ENCODE results near the gene AHSG. TPM values are rescaled to one million over a fixed set of nuclear protein-coding genes. Genes with fewer than 3 reads are reported as not detected.
"Not testable (repeated sequence)": the region's sequence is repeated elsewhere in the genome, so short reads cannot be mapped to it uniquely, and the experiment has no call there.

AHSG gene
- total and polyA plus RNA-seq, 7 experiments from 2014 or later, result not detected

DNA sequence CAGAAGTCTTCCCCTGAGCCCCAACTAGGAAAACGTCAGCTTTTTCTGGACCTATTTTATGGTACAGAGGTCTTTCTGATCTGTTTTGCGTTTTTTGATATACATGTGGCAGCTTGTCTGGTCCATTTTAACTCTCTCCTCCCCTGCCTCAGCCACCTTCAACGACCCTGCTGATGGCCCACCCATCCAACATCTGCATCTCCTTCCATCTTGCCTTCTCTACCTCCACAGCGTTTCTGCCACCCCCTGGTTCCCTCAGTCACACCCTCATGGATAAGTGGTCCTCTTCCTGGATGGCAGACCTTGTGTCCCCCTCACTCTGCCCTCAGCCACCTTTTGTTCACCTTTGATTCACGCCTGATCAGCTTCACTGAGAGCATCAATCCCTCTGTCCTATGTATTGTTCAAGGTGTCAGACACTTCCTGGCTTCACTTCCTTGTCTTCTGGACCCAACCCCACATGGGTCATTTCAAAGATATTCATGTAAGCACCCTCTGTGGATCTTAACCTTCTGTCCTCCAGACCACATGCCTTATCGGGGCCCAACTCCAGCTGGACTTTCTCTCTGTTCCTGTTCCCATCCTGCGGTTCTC, 13.5 kb downstream of the AHSG start:
- no peak overlapping the region for H3K27ac ChIP-seq (ENCODE audit: low read depth, low read length)
- Mint-ChIP-seq H3K4me3 (no peak overlapping the region), H3K9me3 (no peaks in the 10 kb centered on the region), H3K36me3 (no peaks in the 10 kb centered on the region), H3K4me1 (peaks cover 0 to 2% (median 0%) of the 10 kb centered on the region in 7 donors), H3K27ac (no peak overlapping the region), H3K27me3 (peaks cover 0 to 33% (median 14%) of the 10 kb centered on the region in 5 donors)
- CTCF ChIA-PET, result interaction anchor here (1.0 to 2.2 kb wide), 2 partner anchors 10 to 15 kb away, joined by 3 to 7 read pairs; no protein-coding TSS in a partner anchor
- intact Hi-C loops (cut with micrococcal nuclease), result no loop called here
- no peak overlapping the region for H3K4me3 ChIP-seq (ENCODE audit: low read length)
- H3K4me1 ChIP-seq (ENCODE audit: control insufficient read depth in 2 of 2, insufficient read depth in 2 of 2, low read length in 2 of 2), result no peaks in the 10 kb centered on the region
- POLR2A ChIA-PET, result no interaction called here
- no peaks in the 10 kb centered on the region for H3K27me3 ChIP-seq (ENCODE audit: control insufficient read depth in 2 of 2, insufficient read depth in 2 of 2, low read length in 2 of 2)
- ATAC-seq, result no peak
- no peak for DNase-seq
- no peaks in the 10 kb centered on the region for H3K9me3 ChIP-seq (ENCODE audit: control insufficient read depth in 2 of 3, low read length in 3 of 3)
- no peaks in the 10 kb centered on the region for H3K36me3 ChIP-seq (ENCODE audit: control insufficient read depth in 2 of 3, insufficient read depth in 3 of 3, low read length in 3 of 3)

DNA sequence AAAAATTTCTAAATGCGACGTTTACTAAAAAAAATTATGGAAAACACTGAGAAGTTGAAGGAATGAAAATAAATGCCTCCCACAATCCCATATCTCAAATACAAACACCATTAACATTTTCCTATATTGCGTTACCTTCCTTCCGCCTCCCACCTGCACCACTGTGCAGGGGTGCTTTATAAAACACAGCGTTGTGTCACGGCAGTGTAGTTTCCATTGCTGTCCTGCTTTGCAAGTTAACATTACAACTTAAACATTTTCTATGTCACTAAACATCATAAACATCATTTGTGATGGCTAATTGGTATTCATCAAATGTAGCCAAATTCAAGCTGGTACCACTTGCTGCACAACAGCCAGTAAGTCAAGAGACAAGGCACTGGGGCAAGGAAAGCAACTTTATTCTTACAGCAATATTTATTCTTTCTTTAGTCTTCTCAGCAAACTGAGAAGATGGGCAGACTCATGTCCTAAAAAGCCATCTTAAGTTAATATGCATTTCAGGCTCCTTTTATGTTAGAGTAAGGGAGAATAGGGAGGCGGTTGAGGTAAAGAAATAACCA, 15.1 kb downstream of the AHSG start:
- DNase-seq (no peak), ATAC-seq (no peak)
- Mint-ChIP-seq H3K4me1 (peaks cover 0 to 2% (median 0%) of the 10 kb centered on the region in 7 donors), H3K4me3 (no peak overlapping the region), H3K9me3 (no peaks in the 10 kb centered on the region), H3K27ac (no peak overlapping the region), H3K36me3 (no peaks in the 10 kb centered on the region), H3K27me3 (peaks cover 0 to 26% (median 10%) of the 10 kb centered on the region in 5 donors)
- Histone ChIP-seq H3K27me3 (ENCODE audit: control insufficient read depth in 2 of 2, insufficient read depth in 2 of 2, low read length in 2 of 2) (no peaks in the 10 kb centered on the region), H3K4me3 (ENCODE audit: low read length) (no peak overlapping the region), H3K27ac (ENCODE audit: low read depth, low read length) (no peak overlapping the region), H3K9me3 (ENCODE audit: control insufficient read depth in 2 of 3, low read length in 3 of 3) (no peaks in the 10 kb centered on the region), H3K36me3 (ENCODE audit: control insufficient read depth in 2 of 3, insufficient read depth in 3 of 3, low read length in 3 of 3) (no peaks in the 10 kb centered on the region), H3K4me1 (ENCODE audit: control insufficient read depth in 2 of 2, insufficient read depth in 2 of 2, low read length in 2 of 2) (no peaks in the 10 kb centered on the region)
- POLR2A ChIA-PET, result interaction anchor here (0.6 kb wide), 1 partner anchor 42 kb away, joined by 3 read pairs; no protein-coding TSS in a partner anchor
- CTCF ChIA-PET, result no interaction called here
- intact Hi-C loops (cut with micrococcal nuclease), result no loop called here

DNA sequence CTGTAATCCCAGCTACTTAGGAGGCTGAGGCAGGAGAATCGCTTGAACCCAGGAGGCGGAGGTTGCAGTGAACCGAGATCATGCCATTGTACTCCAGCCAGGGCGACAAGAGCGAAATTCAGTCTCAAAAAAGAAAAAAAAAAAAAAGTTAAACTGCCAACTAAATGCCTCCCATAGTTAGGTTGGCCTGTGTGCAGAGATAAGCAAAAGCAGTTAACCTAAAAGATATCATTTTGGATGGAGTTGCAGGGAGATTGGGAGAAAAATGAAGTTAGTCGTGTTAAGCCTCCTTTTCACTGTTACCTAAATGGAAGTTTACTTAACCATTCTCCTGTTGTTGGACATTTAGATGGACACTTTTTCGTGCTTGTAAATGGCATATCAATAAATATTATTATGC, 15.9 kb downstream of the AHSG start:
- Mint-ChIP-seq H3K27me3 (peaks cover 0 to 21% (median 10%) of the 10 kb centered on the region in 5 donors), H3K9me3 (no peaks in the 10 kb centered on the region), H3K4me3 (no peak overlapping the region), H3K4me1 (peaks cover 0 to 2% (median 0%) of the 10 kb centered on the region in 7 donors), H3K36me3 (no peaks in the 10 kb centered on the region), H3K27ac (no peak overlapping the region)
- H3K27ac ChIP-seq (ENCODE audit: low read depth, low read length), result no peak overlapping the region
- no peak overlapping the region for H3K4me3 ChIP-seq (ENCODE audit: low read length)
- H3K4me1 ChIP-seq (ENCODE audit: control insufficient read depth in 2 of 2, insufficient read depth in 2 of 2, low read length in 2 of 2), result no peaks in the 10 kb centered on the region
- DNase-seq (no peak), ATAC-seq (no peak)
- H3K9me3 ChIP-seq (ENCODE audit: control insufficient read depth in 2 of 3, low read length in 3 of 3), result no peaks in the 10 kb centered on the region
- intact Hi-C loops (cut with micrococcal nuclease), result no loop called here
- ChIA-PET POLR2A (no interaction called here), CTCF (no interaction called here)
- no peaks in the 10 kb centered on the region for H3K36me3 ChIP-seq (ENCODE audit: control insufficient read depth in 2 of 3, insufficient read depth in 3 of 3, low read length in 3 of 3)
- H3K27me3 ChIP-seq (ENCODE audit: control insufficient read depth in 2 of 2, insufficient read depth in 2 of 2, low read length in 2 of 2), result no peaks in the 10 kb centered on the region

DNA sequence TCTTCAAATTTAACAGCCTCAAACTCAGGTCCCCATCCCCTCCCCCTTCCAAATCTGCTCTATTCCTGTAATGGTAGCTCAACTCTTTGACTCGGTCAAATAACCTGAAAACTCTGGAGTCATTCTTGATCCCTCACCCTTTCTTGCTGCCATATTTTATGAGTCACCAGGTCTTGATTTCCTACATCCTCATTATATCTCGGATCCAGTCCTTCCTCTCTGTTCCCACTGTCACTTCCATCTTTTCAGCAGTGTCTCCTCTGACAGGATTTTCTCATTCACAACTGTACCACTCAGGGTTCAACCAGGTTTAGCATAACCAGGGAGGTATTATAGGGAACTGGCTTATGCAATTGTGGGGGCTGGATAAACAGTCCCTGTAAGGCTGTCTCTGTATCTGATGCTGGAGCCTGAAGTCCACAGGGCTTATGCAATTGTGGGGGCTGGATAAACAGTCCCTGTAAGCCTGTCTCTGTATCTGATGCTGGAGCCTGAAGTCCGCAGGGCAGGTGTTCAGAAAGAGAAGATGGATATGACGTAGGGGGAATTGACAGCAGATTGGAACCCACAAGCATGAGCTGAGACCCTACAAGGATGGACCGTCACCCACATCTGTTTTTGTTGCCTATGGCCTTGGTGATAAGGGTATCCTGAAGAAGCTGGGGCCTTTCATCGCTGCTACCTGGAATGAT, 18.2 kb downstream of the AHSG start:
- CTCF ChIA-PET, result no interaction called here
- H3K4me1 Mint-ChIP-seq, result peaks cover 0 to 2% (median 0%) of the 10 kb centered on the region in 7 donors
- Histone ChIP-seq H3K9me3 (ENCODE audit: control insufficient read depth in 2 of 3, low read length in 3 of 3) (no peaks in the 10 kb centered on the region), H3K36me3 (ENCODE audit: control insufficient read depth in 2 of 3, insufficient read depth in 3 of 3, low read length in 3 of 3) (no peaks in the 10 kb centered on the region), H3K4me1 (ENCODE audit: control insufficient read depth in 2 of 2, insufficient read depth in 2 of 2, low read length in 2 of 2) (no peaks in the 10 kb centered on the region), H3K27me3 (ENCODE audit: control insufficient read depth in 2 of 2, insufficient read depth in 2 of 2, low read length in 2 of 2) (no peaks in the 10 kb centered on the region), H3K27ac (ENCODE audit: low read depth, low read length) (no peak overlapping the region), H3K4me3 (ENCODE audit: low read length) (no peak overlapping the region)
- intact Hi-C loops (cut with micrococcal nuclease), result no loop called here
- POLR2A ChIA-PET, result no interaction called here
- H3K36me3 Mint-ChIP-seq, result no peaks in the 10 kb centered on the region
- H3K27ac Mint-ChIP-seq, result no peak overlapping the region
- ATAC-seq (no peak), DNase-seq (no peak)
- H3K4me3 Mint-ChIP-seq, result no peak overlapping the region
- no peaks in the 10 kb centered on the region for H3K9me3 Mint-ChIP-seq
- H3K27me3 Mint-ChIP-seq, result peaks cover 0 to 21% (median 10%) of the 10 kb centered on the region in 5 donors

DNA sequence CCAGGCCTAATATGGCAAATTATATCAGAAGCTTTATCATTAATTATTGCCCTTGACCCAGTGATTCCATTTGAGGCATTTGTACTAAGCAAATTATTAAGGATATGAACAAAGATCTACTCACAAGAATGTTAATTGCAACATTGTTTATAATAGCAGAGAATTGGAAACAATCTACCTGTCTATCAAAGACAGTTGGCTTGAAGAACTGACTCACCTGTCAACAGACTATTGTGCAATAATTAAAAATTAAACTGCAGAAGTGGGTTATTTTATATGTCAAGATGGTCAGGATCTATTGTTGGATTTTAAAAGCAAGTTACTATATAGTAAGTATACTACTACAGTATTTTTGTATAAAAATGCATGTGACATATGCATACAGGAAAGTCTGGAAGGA, 20.6 kb downstream of the AHSG start:
- H3K9me3 Mint-ChIP-seq, result no peaks in the 10 kb centered on the region
- no peak overlapping the region for H3K27ac Mint-ChIP-seq
- intact Hi-C loops (cut with micrococcal nuclease), result no loop called here
- H3K4me1 ChIP-seq (ENCODE audit: control insufficient read depth in 2 of 2, insufficient read depth in 2 of 2, low read length in 2 of 2), result no peaks in the 10 kb centered on the region
- H3K4me3 Mint-ChIP-seq, result no peak overlapping the region
- H3K4me3 ChIP-seq (ENCODE audit: low read length), result no peak overlapping the region
- DNase-seq (no peak), ATAC-seq (no peak)
- H3K27me3 Mint-ChIP-seq, result peaks cover 0 to 27% (median 12%) of the 10 kb centered on the region in 5 donors
- no peaks in the 10 kb centered on the region for H3K9me3 ChIP-seq (ENCODE audit: control insufficient read depth in 2 of 3, low read length in 3 of 3)
- no peaks in the 10 kb centered on the region for H3K36me3 ChIP-seq (ENCODE audit: control insufficient read depth in 2 of 3, insufficient read depth in 3 of 3, low read length in 3 of 3)
- ChIA-PET POLR2A (no interaction called here), CTCF (no interaction called here)
- no peaks in the 10 kb centered on the region for H3K36me3 Mint-ChIP-seq
- no peaks in the 10 kb centered on the region for H3K27me3 ChIP-seq (ENCODE audit: control insufficient read depth in 2 of 2, insufficient read depth in 2 of 2, low read length in 2 of 2)
- peaks cover 0 to 2% (median 0%) of the 10 kb centered on the region in 7 donors for H3K4me1 Mint-ChIP-seq
- no peak overlapping the region for H3K27ac ChIP-seq (ENCODE audit: low read depth, low read length)

DNA sequence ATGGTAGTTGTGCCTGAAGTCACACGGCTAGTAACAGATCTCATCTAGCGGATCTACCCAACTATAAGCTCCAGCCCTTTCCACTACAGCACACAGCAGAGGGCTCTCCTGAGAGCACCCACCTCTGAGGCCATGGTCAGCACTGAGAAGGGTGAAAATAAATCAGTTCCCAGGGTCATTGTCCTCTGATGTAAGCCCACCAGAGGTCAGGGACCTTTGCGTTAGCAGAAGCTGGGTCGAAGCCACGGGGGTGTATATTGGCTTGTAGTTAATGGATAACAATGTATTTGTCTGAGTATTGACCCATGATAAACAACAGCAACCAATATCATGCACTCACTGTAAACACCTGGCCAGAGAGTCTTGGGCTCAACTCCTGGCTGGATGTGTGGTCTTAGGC, 21.3 kb downstream of the AHSG start:
- intact Hi-C loops (cut with micrococcal nuclease), result not testable (repeated sequence)

More for the DNA sequence above, 21.3 kb downstream of the AHSG start:
- DNase-seq; H3K9me3 ChIP-seq (ENCODE audit: control insufficient read depth in 2 of 3, low read length in 3 of 3); H3K4me1 ChIP-seq (ENCODE audit: control insufficient read depth in 2 of 2, insufficient read depth in 2 of 2, low read length in 2 of 2); H3K4me3 Mint-ChIP-seq; POLR2A ChIA-PET; H3K36me3 ChIP-seq (ENCODE audit: control insufficient read depth in 2 of 3, insufficient read depth in 3 of 3, low read length in 3 of 3); H3K36me3 Mint-ChIP-seq; H3K4me1 Mint-ChIP-seq; H3K27ac ChIP-seq (ENCODE audit: low read depth, low read length); H3K27ac Mint-ChIP-seq; H3K27me3 ChIP-seq (ENCODE audit: control insufficient read depth in 2 of 2, insufficient read depth in 2 of 2, low read length in 2 of 2); ATAC-seq; H3K4me3 ChIP-seq (ENCODE audit: low read length); H3K9me3 Mint-ChIP-seq: not testable (repeated sequence)
- H3K27me3 Mint-ChIP-seq, result peaks cover 0 to 27% (median 19%) of the 10 kb centered on the region in 5 donors
- CTCF ChIA-PET, result interaction anchor here (1.0 kb wide), 1 partner anchor 17 kb away, joined by 3 read pairs; no protein-coding TSS in a partner anchor
